Measurements from ENCODE around the gene ZFPM1. TPM values are rescaled to one million over a fixed set of nuclear protein-coding genes. Genes with fewer than 3 reads are reported as not detected.

Gene ZFPM1
- total and polyA plus RNA-seq, 2 of the 8 experiments (the other 6 are each of a cell fraction or from before 2014, with no cell fraction given) = 0.74 to 4.8 TPM

DNA sequence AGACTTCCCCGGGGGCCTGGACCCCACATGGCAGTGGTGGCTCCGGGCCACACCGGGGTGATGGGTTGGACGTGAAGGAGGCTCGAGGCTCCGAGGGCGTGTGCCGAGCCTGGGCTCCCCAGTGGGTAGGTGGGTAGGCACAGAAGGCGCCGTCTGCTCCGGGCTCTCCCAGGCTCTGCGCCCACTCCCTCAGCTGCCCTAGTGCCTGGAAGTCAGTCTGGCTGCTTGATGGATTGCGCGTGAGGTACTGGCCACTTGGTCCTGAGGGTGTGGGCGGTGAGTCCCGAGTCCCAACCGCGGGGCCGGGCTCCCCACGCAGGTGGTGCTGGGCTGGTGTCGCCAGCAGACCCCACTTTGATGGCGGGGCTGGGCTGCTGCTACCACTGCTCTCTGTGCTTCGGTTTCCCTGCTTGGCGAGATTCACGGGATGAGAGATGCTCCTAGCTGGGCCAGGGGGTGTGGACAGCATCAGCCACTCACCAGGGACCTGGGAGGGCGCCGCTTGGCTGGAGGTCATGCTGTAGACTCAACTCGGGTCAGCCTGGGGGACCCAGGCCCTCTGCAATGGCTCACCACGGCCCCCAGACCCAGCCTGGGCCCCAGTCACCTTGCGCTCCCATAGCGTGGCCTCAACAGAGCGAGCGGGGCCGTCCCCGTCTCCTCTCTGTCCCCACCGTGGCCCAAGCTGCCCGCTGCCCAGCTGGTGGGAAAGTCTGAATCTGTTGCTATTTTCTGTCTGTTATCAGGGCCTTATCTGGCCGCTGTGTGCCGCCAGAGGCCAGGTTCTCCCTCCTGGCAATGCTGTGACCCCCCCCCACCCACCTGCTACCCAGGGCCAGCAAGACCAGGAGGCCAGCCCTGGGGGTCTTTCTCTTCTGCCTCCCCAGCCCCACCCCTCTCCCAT, 26.1 kb downstream of the ZFPM1 start (continued):
- TF ChIP-seq, protein P1, sequence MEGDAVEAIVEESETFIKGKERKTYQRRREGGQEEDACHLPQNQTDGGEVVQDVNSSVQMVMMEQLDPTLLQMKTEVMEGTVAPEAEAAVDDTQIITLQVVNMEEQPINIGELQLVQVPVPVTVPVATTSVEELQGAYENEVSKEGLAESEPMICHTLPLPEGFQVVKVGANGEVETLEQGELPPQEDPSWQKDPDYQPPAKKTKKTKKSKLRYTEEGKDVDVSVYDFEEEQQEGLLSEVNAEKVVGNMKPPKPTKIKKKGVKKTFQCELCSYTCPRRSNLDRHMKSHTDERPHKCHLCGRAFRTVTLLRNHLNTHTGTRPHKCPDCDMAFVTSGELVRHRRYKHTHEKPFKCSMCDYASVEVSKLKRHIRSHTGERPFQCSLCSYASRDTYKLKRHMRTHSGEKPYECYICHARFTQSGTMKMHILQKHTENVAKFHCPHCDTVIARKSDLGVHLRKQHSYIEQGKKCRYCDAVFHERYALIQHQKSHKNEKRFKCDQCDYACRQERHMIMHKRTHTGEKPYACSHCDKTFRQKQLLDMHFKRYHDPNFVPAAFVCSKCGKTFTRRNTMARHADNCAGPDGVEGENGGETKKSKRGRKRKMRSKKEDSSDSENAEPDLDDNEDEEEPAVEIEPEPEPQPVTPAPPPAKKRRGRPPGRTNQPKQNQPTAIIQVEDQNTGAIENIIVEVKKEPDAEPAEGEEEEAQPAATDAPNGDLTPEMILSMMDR (IDR thresholded peaks at IDR 0.05; ENCODE audit: control extremely low read depth in 1 of 3, insufficient read depth in 1 of 3, low read depth in 1 of 3, low read length in 3 of 3) = no peak
- TF ChIP-seq HDAC6 (IDR thresholded peaks at IDR 0.05; ENCODE audit: low read depth, low read length) (no peak), SAP30 (IDR thresholded peaks at IDR 0.05; ENCODE audit: insufficient read depth, insufficient replicate concordance, low read length) (no peak)
